Adrenal gland (tissue), 12 donors: ENCODE measurements around the gene ARHGEF33. TPM values are rescaled to one million over a fixed set of nuclear protein-coding genes. Genes with fewer than 3 reads are reported as not detected.

Experiments
- DNase-seq, 7 donors: peaks; one replicate each; pipeline ENCODE4 v3.0.0-alpha.2; 2019 to 2020
- H3K27ac ChIP-seq, 5 donors: fragments of 200-600 bp; sonication (generic) in 4 of 5; 1 replicate in 3 of 5; 2 replicates in 2 of 5; pipeline versions ENCODE4 v1.5.1 to v1.8.0; 2016 to 2020; ENCODE audit warnings: mild to moderate bottlenecking in 1 of 5
- H3K27me3 ChIP-seq: fragments of 200-600 bp; 2 replicates; pipeline ENCODE4 v1.8.0; 2021
- H3K36me3 ChIP-seq, 2 donors: fragments of 200-600 bp; replicated peaks in 1 of 2; 1 replicate in 1 of 2; 2 replicates in 1 of 2; pipeline versions ENCODE4 v1.5.1 to v1.8.0; 2018 to 2022
- H3K4me1 ChIP-seq, 2 donors: fragments of 200-600 bp; replicated peaks in 1 of 2; 1 replicate in 1 of 2; 2 replicates in 1 of 2; pipeline versions ENCODE4 v1.5.1 to v1.8.0; 2018 to 2021
- H3K4me3 ChIP-seq, 4 donors: fragments of 200-600 bp; sonication (generic) in 3 of 4; one replicate each; pipeline ENCODE4 v1.5.1; 2016 to 2018
- H3K9me3 ChIP-seq, 3 donors: fragments of 200-600 bp; sonication (generic) in 1 of 3; replicated peaks in 1 of 3; 1 replicate in 2 of 3; 2 replicates in 1 of 3; pipeline versions ENCODE4 v1.5.1 to v1.8.0; 2016 to 2021
- POLR2A ChIP-seq, 2 donors: fragments of 450-650 bp; IDR thresholded peaks; one replicate each; pipeline ENCODE4 v1.6.1; 2017; ENCODE audit warnings: antibody characterized with exemption in 2 of 2, mild to moderate bottlenecking in 2 of 2, moderate library complexity in 1 of 2
- WGBS, 4 donors: extraction: QIAGEN DNeasy Blood & Tissue Kit in 2 of 4; methylation state at CpG; one replicate each; pipeline versions ENCODE4 v1.1.5 to v1.1.7; 2013 to 2017; 5-methylcytosine and 5-hydroxymethylcytosine counted together
- intact Hi-C, 2 donors: fragments of 100-400 bp; cut with DNase I; formaldehyde crosslinking; loops; one replicate each; pipeline versions ENCODE4 v1.14.1 to v1.15.0; 2022 to 2023
- polyA plus RNA-seq, 3 donors: library from polyadenylated mRNA; stranded (reverse); fragments of 200-250 nt in 2 of 3; fragments of 350-450 nt in 1 of 3; fragmentation: Illumina TruSeq in 1 of 3; extraction: RNeasy Lipid Tissue Mini Kit (QIAGEN cat#74804) in 1 of 3; gene quantifications; one replicate each; pipeline ENCODE4 v1.2.3, GENCODE V29; 2013 to 2014
- total RNA-seq, 9 donors: library from RNA; depleted of rRNA in 4 of 9; stranded (reverse); fragments of >200 nt in 4 of 9; fragments of 120-200 nt in 1 of 9; fragmentation: NEBNext Ultra II Directional in 1 of 9; extraction: Animal tissue kit (Norgen Biotek cat#: 25700) in 1 of 9; gene quantifications; one replicate each; pipeline versions ENCODE4 v1.1.0 to v1.2.4, GENCODE V29; 2013 to 2023
- TF ChIP-seq, protein P1 (sequence below), 6 experiments: fragments of 450-650 bp in 4 of 6; fragments of 200-600 bp in 2 of 6; sonication (generic) in 1 of 6; IDR thresholded peaks; 1 replicate in 5 of 6; 2 replicates in 1 of 6; pipeline versions ENCODE4 v1.5.1 to v1.8.0; 2016 to 2021; ENCODE audit warnings: antibody characterized with exemption in 6 of 6, mild to moderate bottlenecking in 2 of 6, moderate library complexity in 1 of 6
- donor health status: healthy with polysubstance abuse.
- donor health status: Bipolar disorder and iron deficiency.
- donor health status: DM: yes; HTN: yes; CAD: no.
- donor health status: DM: no; HTN: no; CAD: no.
- donor health status: DM: no; HTN: no; CAD: no.
- donor health status: DM: yes; HTN: yes; CAD: no.

The ARHGEF33 gene
- total and polyA plus RNA-seq, 12 donors: 0.49 to 8.3 (median 1.9) TPM

DNA sequence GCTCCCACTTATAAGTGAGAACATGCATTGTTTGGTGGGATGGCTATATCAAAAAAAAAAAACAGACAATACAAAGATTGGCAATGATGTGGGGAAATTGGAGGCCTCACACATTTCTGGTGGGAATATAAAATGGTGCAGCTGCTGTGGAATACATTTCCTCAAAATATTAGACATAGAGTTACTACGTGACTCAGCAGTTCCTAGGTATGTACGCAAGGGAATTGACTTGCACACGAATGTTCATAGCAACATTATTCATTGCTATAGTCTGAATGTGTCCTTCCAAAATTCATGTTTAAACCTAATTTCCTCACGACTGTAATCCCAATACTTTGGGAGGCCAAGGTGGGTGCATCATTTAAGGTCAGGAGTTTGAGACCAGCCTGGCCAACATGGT lies 2.3 kb upstream of the ARHGEF33 start:
- Histone ChIP-seq H3K4me3 (no peak overlapping the region), H3K27me3 (no peaks in the 10 kb centered on the region), H3K9me3 (no peaks in the 10 kb centered on the region), H3K27ac (no peak overlapping the region), H3K4me1 (no peaks in the 10 kb centered on the region), H3K36me3 (no peaks in the 10 kb centered on the region)
- WGBS, 4 donors: 82 to 97% (median 90%) methylated on average over 4 of the region's 4 CpGs
- DNase-seq: no peak
- intact Hi-C loops: no loop called here
- TF ChIP-seq, protein P1, sequence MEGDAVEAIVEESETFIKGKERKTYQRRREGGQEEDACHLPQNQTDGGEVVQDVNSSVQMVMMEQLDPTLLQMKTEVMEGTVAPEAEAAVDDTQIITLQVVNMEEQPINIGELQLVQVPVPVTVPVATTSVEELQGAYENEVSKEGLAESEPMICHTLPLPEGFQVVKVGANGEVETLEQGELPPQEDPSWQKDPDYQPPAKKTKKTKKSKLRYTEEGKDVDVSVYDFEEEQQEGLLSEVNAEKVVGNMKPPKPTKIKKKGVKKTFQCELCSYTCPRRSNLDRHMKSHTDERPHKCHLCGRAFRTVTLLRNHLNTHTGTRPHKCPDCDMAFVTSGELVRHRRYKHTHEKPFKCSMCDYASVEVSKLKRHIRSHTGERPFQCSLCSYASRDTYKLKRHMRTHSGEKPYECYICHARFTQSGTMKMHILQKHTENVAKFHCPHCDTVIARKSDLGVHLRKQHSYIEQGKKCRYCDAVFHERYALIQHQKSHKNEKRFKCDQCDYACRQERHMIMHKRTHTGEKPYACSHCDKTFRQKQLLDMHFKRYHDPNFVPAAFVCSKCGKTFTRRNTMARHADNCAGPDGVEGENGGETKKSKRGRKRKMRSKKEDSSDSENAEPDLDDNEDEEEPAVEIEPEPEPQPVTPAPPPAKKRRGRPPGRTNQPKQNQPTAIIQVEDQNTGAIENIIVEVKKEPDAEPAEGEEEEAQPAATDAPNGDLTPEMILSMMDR (IDR thresholded peaks at IDR 0.05): no peak

GRCh38 chr2:38887902-38888554 lies 1.6 kb upstream of the ARHGEF33 start:
- no peak overlapping the region for H3K4me3 ChIP-seq
- intact Hi-C loops: no loop called here
- DNase-seq: no peak

GRCh38 chr2:38889045-38889444 lies 630 bp upstream of the ARHGEF33 start:
- intact Hi-C loops: no loop called here
- H3K27me3 ChIP-seq: no peaks in the 10 kb centered on the region
- H3K4me3 ChIP-seq: no peak overlapping the region
- H3K27ac ChIP-seq: no peak overlapping the region
- no peaks in the 10 kb centered on the region for H3K36me3 ChIP-seq
- H3K9me3 ChIP-seq: no peaks in the 10 kb centered on the region
- no peaks in the 10 kb centered on the region for H3K4me1 ChIP-seq
- DNase-seq: no peak
- TF ChIP-seq POLR2A (IDR thresholded peaks at IDR 0.05): no peak
- TF ChIP-seq, protein P1 (IDR thresholded peaks at IDR 0.05): no peak

More at GRCh38 chr2:38887902-38888554, 1.6 kb upstream of the ARHGEF33 start:
- Histone ChIP-seq H3K9me3 (no peaks in the 10 kb centered on the region), H3K27me3 (no peaks in the 10 kb centered on the region), H3K4me1 (no peaks in the 10 kb centered on the region), H3K27ac (no peak overlapping the region), H3K36me3 (no peaks in the 10 kb centered on the region)
- 93 to 100% (median 100%) methylated on average over 1 of the region's 1 CpG for WGBS, 4 donors
- TF ChIP-seq, protein P1 (IDR thresholded peaks at IDR 0.05): no peak
- TF ChIP-seq POLR2A (IDR thresholded peaks at IDR 0.05): no peak

- no peaks in the 10 kb centered on the region for H3K36me3 ChIP-seq
- intact Hi-C loops: no loop called here
- TF ChIP-seq, protein P1 (IDR thresholded peaks at IDR 0.05): no peak
- TF ChIP-seq POLR2A (IDR thresholded peaks at IDR 0.05): no peak
Measured at GRCh38 chr2:38892819-38893218, 3.1 kb downstream of the ARHGEF33 start.

More at GRCh38 chr2:38892819-38893218, 3.1 kb downstream of the ARHGEF33 start:
- no peak overlapping the region for H3K4me3 ChIP-seq
- no peaks in the 10 kb centered on the region for H3K9me3 ChIP-seq
- no peak overlapping the region for H3K27ac ChIP-seq
- H3K4me1 ChIP-seq: no peaks in the 10 kb centered on the region
- DNase-seq: no peak
- H3K27me3 ChIP-seq: no peaks in the 10 kb centered on the region
